22Rv1 (cell line): Measurements from ENCODE around the gene LRSAM1.

ENCODE experiments used
- ZFX ChIP-seq: fragments of 450-650 bp; IDR thresholded peaks from 2 replicates; pipeline ENCODE4 v1.6.1; 2017; ENCODE audit warnings: antibody characterized with exemption, borderline replicate concordance
- TF ChIP-seq, protein P1 (sequence below): fragments of 450-650 bp; IDR thresholded peaks from 2 replicates; pipeline ENCODE4 v1.5.1; 2017; ENCODE audit warnings: mild to moderate bottlenecking

DNA sequence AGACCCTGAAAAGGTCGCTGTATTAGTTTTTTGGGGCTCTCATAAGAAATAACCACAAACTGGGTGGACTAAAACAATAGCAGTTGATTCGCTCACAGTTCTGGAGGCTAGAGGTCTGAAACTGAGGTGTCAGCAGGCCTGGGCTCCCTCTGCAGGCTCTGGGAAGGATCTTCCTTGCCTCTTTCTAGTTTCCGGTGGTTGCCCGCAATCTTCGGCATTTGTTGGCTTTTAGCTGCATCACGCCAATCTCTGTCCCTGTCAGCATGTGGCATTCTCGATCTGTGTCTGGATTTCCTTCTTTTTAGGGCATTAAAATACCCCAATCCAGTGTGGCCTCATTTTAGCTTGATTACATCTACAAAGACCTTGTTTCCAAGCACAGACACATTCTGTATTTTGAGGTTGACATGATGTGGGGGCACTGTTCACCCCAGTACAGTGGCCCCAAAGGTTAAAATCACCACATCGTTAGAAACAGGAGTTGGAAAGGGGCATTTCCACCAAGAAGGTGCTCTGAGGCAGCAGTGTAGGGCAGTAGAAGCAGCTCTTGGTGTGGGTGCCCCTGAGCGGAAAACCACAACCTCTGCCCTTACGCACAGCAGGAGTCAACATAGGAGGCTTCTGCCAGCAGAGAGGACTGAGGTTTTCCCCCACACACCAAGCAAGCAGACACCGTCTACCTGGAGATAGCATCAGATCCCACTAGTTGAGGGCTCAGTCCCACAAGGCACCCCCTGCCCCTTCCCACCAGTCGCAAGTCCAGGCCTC is 13.6 kb upstream of the LRSAM1 start:
- TF ChIP-seq, protein P1, sequence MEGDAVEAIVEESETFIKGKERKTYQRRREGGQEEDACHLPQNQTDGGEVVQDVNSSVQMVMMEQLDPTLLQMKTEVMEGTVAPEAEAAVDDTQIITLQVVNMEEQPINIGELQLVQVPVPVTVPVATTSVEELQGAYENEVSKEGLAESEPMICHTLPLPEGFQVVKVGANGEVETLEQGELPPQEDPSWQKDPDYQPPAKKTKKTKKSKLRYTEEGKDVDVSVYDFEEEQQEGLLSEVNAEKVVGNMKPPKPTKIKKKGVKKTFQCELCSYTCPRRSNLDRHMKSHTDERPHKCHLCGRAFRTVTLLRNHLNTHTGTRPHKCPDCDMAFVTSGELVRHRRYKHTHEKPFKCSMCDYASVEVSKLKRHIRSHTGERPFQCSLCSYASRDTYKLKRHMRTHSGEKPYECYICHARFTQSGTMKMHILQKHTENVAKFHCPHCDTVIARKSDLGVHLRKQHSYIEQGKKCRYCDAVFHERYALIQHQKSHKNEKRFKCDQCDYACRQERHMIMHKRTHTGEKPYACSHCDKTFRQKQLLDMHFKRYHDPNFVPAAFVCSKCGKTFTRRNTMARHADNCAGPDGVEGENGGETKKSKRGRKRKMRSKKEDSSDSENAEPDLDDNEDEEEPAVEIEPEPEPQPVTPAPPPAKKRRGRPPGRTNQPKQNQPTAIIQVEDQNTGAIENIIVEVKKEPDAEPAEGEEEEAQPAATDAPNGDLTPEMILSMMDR, result no peak
- no peak for TF ChIP-seq ZFX
